ENCODE measurements around the gene PRKN.

DNA sequence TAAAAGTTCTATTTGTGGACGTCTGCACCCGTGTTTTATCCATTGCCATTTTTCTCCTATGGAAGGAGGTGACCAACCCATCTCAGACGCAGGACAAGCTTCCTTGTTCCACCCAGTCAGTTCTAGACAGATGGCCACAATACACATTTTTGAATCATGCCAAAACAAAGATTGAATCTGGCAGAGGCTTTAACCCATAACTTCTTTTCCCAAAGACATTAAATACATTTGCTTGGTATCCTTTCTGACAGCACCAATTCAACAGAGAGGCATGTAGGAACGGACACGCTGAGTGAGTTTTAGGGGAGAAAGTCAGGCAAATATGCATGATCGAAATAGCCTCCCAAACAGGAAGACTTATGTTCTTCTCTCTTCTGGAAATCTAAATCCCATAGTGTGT lies 901.1 kb downstream of the PRKN start:
- no peak for TF ChIP-seq EZH2 (IDR thresholded peaks at IDR 0.05; ENCODE audit: low read depth, unreplicated experiment)
- TF ChIP-seq, protein P1, sequence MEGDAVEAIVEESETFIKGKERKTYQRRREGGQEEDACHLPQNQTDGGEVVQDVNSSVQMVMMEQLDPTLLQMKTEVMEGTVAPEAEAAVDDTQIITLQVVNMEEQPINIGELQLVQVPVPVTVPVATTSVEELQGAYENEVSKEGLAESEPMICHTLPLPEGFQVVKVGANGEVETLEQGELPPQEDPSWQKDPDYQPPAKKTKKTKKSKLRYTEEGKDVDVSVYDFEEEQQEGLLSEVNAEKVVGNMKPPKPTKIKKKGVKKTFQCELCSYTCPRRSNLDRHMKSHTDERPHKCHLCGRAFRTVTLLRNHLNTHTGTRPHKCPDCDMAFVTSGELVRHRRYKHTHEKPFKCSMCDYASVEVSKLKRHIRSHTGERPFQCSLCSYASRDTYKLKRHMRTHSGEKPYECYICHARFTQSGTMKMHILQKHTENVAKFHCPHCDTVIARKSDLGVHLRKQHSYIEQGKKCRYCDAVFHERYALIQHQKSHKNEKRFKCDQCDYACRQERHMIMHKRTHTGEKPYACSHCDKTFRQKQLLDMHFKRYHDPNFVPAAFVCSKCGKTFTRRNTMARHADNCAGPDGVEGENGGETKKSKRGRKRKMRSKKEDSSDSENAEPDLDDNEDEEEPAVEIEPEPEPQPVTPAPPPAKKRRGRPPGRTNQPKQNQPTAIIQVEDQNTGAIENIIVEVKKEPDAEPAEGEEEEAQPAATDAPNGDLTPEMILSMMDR (conservative IDR thresholded peaks at IDR 0.05; ENCODE audit: low read depth in 2 of 2), result no peak
- no peak for TF ChIP-seq JUNB (IDR thresholded peaks at IDR 0.05; ENCODE audit: unreplicated experiment)
- no peak for TF ChIP-seq EZH2phosphoT487 (IDR thresholded peaks at IDR 0.05; ENCODE audit: unreplicated experiment)
- no peak for TF ChIP-seq POLR2AphosphoS5 (IDR thresholded peaks at IDR 0.05; ENCODE audit: low read depth)
- TF ChIP-seq, protein P2, sequence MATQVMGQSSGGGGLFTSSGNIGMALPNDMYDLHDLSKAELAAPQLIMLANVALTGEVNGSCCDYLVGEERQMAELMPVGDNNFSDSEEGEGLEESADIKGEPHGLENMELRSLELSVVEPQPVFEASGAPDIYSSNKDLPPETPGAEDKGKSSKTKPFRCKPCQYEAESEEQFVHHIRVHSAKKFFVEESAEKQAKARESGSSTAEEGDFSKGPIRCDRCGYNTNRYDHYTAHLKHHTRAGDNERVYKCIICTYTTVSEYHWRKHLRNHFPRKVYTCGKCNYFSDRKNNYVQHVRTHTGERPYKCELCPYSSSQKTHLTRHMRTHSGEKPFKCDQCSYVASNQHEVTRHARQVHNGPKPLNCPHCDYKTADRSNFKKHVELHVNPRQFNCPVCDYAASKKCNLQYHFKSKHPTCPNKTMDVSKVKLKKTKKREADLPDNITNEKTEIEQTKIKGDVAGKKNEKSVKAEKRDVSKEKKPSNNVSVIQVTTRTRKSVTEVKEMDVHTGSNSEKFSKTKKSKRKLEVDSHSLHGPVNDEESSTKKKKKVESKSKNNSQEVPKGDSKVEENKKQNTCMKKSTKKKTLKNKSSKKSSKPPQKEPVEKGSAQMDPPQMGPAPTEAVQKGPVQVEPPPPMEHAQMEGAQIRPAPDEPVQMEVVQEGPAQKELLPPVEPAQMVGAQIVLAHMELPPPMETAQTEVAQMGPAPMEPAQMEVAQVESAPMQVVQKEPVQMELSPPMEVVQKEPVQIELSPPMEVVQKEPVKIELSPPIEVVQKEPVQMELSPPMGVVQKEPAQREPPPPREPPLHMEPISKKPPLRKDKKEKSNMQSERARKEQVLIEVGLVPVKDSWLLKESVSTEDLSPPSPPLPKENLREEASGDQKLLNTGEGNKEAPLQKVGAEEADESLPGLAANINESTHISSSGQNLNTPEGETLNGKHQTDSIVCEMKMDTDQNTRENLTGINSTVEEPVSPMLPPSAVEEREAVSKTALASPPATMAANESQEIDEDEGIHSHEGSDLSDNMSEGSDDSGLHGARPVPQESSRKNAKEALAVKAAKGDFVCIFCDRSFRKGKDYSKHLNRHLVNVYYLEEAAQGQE (IDR thresholded peaks at IDR 0.05; ENCODE audit: unreplicated experiment), result no peak
- no peak for TF ChIP-seq ZNF114 (CRISPR knock-in tag; IDR thresholded peaks at IDR 0.05)
- TF ChIP-seq CREB1 (CRISPR knock-in tag; IDR thresholded peaks at IDR 0.05; ENCODE audit: low read depth), result no peak
- TF ChIP-seq, protein P3, sequence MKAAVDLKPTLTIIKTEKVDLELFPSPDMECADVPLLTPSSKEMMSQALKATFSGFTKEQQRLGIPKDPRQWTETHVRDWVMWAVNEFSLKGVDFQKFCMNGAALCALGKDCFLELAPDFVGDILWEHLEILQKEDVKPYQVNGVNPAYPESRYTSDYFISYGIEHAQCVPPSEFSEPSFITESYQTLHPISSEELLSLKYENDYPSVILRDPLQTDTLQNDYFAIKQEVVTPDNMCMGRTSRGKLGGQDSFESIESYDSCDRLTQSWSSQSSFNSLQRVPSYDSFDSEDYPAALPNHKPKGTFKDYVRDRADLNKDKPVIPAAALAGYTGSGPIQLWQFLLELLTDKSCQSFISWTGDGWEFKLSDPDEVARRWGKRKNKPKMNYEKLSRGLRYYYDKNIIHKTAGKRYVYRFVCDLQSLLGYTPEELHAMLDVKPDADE (IDR thresholded peaks at IDR 0.05), result no peak
- TF ChIP-seq STAT1 (IDR thresholded peaks at IDR 0.05; ENCODE audit: unreplicated experiment), result no peak

All from GM23338 (cell line).